GM12801 (cell line): ENCODE measurements around the gene CMTM5.

ENCODE experiments used
- TF ChIP-seq, protein P1 (sequence below): IDR thresholded peaks from one replicate; pipeline ENCODE4 v1.5.1; 2011; ENCODE audit warnings: control low read depth; ENCODE audit not compliant: insufficient read length; ENCODE audit errors: extremely low read depth

The CMTM5 gene

DNA sequence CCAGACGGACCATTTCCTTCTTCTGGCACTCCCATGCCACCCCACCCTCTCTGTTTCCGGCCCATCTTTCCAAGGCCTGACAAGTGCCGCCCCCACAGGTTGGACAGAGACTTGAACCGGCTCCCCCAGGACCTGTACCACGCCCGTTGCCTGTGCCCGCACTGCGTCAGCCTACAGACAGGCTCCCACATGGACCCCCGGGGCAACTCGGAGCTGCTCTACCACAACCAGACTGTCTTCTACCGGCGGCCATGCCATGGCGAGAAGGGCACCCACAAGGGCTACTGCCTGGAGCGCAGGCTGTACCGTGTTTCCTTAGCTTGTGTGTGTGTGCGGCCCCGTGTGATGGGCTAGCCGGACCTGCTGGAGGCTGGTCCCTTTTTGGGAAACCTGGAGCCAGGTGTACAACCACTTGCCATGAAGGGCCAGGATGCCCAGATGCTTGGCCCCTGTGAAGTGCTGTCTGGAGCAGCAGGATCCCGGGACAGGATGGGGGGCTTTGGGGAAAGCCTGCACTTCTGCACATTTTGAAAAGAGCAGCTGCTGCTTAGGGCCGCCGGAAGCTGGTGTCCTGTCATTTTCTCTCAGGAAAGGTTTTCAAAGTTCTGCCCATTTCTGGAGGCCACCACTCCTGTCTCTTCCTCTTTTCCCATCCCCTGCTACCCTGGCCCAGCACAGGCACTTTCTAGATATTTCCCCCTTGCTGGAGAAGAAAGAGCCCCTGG lies 1.2 kb upstream of the CMTM5 start:
- TF ChIP-seq, protein P1, sequence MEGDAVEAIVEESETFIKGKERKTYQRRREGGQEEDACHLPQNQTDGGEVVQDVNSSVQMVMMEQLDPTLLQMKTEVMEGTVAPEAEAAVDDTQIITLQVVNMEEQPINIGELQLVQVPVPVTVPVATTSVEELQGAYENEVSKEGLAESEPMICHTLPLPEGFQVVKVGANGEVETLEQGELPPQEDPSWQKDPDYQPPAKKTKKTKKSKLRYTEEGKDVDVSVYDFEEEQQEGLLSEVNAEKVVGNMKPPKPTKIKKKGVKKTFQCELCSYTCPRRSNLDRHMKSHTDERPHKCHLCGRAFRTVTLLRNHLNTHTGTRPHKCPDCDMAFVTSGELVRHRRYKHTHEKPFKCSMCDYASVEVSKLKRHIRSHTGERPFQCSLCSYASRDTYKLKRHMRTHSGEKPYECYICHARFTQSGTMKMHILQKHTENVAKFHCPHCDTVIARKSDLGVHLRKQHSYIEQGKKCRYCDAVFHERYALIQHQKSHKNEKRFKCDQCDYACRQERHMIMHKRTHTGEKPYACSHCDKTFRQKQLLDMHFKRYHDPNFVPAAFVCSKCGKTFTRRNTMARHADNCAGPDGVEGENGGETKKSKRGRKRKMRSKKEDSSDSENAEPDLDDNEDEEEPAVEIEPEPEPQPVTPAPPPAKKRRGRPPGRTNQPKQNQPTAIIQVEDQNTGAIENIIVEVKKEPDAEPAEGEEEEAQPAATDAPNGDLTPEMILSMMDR = no peak

DNA sequence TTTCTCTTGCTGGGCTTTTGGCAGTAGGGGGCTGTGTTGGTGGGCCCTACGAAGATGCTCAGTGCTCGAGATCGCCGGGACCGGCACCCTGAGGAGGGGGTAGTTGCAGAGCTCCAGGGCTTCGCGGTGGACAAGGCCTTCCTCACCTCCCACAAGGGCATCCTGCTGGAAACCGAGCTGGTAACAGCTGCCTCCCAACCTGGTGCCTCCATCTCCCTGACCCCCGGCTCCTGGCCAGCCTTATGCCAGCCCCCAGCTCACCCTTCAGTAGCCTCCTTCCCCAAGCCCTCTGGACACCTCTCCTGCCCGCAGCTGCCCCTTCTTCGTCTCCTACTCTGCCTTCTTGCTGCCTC lies 328 bp downstream of the CMTM5 start:
- TF ChIP-seq, protein P1 = no peak

DNA sequence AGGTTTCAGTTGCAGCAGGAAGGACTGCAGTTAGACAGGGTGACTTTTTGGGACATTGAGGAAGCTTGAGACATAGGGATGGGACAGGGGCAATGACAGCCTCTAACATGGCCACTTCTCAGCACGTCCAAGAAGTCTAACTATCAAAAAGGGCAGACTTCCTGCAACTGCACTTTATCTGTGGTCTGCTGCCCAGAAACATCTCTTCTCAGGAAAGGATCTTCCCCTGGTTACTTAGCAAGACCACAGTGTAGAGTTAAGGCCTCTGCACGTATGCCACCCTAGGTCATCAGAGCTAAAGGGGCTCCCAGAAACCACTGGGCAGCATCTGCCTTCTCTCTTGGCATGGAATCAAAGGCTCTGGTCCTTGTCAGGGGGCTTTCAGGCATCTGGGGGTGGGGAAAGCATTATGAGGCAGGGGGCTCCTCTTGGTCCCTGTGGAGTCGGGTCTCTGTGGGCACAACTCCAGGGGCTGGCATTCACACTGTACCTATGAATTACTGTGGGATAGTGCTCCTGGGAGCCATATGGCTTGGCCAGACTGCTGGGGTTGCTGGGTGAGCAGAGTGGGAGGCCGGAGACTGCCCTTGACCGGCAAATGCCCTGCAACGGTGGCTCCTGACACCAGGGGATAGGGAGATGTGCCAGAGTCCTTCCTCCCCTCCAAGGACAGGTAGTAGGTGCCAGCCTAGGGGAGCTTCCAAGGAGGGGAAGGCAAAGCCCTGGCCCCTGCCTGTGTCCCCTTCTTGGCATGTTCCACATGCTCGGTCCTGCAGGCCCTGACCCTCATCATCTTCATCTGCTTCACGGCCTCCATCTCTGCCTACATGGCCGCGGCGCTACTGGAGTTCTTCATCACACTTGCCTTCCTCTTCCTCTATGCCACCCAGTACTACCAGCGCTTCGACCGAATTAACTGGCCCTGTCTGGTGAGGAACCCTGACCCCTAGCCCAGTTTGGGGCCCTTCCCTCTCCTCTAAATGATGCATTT lies 1.0 kb downstream of the CMTM5 start:
- TF ChIP-seq, protein P1 = no peak

- TF ChIP-seq, protein P1 = no peak
These were observed 1.9 kb downstream of the CMTM5 start for GRCh38 chr14:23378612-23379220.

DNA sequence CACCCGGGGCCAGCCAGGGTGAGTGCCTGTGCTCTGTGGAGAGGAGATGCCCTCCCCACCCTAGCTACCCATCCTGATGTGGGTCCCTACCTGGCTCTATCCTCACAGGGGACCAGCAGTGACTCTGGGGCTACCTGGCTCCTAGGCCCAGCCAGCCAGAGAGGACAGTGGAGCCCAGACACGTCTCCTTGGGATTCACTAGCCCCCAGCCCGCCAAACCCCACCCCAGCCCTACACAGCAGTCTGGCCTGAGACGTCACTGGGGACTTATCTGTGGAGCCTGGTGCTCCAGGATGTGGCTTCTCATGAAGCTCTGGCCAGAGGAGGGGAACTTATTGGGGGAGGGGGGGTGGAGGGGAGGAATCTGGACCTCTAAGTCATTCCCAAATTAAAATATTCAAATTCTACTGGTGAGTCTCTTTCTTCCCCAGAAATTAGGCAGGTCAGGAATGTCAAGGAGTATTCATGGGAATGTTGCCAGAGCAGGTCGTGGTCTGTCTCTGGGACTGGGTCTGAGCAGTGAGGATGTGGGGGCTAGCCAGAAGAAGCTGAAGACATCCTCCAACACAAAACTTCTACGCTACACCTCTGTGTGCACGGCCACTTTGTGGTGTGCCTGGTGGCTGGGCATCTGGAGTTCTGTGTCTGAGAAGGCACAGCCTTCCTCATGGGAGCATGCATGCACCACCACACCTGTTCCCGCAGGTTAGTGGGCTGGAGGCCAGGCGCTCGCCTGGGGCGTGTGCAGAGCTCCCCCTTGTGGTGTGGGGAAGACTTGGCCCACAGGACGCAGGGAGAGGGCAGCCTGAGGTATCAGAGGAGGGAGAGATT lies 2.7 kb downstream of the CMTM5 start:
- TF ChIP-seq, protein P1 = no peak

DNA sequence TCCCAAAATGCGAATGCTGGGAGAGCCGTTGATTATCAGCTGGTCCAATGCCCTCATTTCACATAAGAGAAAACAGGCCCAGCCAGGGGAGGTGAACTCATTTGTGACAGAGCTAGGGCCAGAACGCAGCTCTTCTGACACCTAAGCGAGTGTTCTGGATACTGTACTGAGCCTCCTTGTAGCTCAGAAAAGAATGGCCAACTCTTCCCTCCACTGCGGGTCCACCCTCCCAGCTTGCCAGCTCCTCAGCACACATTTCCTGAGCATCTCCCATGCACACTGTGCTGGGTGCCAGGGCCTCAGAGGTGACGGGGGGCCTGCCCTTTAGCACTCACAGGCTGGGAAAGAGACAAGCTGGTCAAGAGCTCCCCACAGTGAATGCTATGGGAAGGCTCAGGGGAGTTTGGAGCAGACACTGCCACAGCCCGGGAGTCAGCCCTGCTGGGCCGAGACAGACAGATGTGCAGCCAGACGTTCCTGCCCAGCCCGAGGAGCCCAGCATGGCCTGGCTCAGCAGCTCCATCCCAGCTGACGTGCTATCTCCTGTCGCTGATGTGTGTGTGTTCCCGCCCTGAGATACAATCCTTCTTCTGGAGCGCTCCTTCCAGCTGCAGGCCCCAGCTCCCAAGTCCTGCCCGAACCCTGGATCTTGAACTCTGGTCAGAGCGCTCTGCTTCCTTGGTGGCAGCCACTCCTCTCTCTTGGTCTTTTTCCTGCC lies 3.5 kb downstream of the CMTM5 start:
- TF ChIP-seq, protein P1 = no peak
